Activated B cell treated with CpG ODN at 0.5 μM for 24 hours (primary cell): ENCODE results near the gene FRZB. TPM values are rescaled to one million over a fixed set of nuclear protein-coding genes. Genes with fewer than 3 reads are reported as not detected.

ENCODE experiments used
- ATAC-seq: fragments of 200-7000 bp; cut with Tn5 transposase; one replicate; pipeline ENCODE4 v1.10.0; 2021; ENCODE audit warnings: low read depth, mild to moderate bottlenecking, moderate library complexity
- CTCF ChIA-PET: fragments of 350-600 bp; sonication (Branson Sonifier 250); formaldehyde crosslinking; loops from one replicate; lab custom pipeline; 2021; ENCODE audit warnings: antibody characterized with exemption; lab: Charles Lee
- POLR2A ChIA-PET: fragments of 350-600 bp; sonication (Branson Sonifier 250); formaldehyde crosslinking; loops from one replicate; lab custom pipeline; 2021; ENCODE audit warnings: antibody characterized with exemption; lab: Charles Lee
- DNase-seq: peaks from one replicate; pipeline ENCODE4 v3.0.0; 2022
- H3K27ac Mint-ChIP-seq: one replicate; pipeline ENCODE4 v1.8.0; 2020; ENCODE audit warnings: mixed read lengths
- H3K27me3 Mint-ChIP-seq: one replicate; pipeline ENCODE4 v1.8.0; 2021; ENCODE audit warnings: mixed read lengths
- H3K36me3 Mint-ChIP-seq: one replicate; pipeline ENCODE4 v1.8.0; 2021; ENCODE audit warnings: low read depth, mixed read lengths
- H3K4me1 Mint-ChIP-seq: one replicate; pipeline ENCODE4 v1.8.0; 2021; ENCODE audit warnings: mixed read lengths
- H3K4me3 Mint-ChIP-seq: one replicate; pipeline ENCODE4 v1.8.0; 2020; ENCODE audit warnings: mild to moderate bottlenecking, mixed read lengths
- H3K9me3 Mint-ChIP-seq: one replicate; pipeline ENCODE4 v1.8.0; 2020; ENCODE audit warnings: mixed read lengths
- CTCF ChIP-seq: fragments of 200-600 bp; IDR thresholded peaks from one replicate; pipeline ENCODE4 v1.8.0; 2022; ENCODE audit warnings: antibody characterized with exemption, mild to moderate bottlenecking
- intact Hi-C: fragments of 100-400 bp; cut with micrococcal nuclease; formaldehyde crosslinking; loops from one replicate; pipeline ENCODE4 v1.15.1; 2024
- total RNA-seq: library from RNA; stranded (reverse); gene quantifications from 2 replicates; pipeline ENCODE4 v1.2.3, GENCODE V29; 2022

The FRZB gene
- total RNA-seq, 1 donor from 2014 or later = not detected

- H3K9me3 Mint-ChIP-seq = no peaks in the 10 kb centered on the region
- H3K27me3 Mint-ChIP-seq = peaks cover 10% of the 10 kb centered on the region
- H3K4me3 Mint-ChIP-seq = no peak overlapping the region
- no peak for TF ChIP-seq CTCF
- H3K4me1 Mint-ChIP-seq = no peaks in the 10 kb centered on the region
- no peak overlapping the region for H3K27ac Mint-ChIP-seq
- no peak for DNase-seq
- H3K36me3 Mint-ChIP-seq = no peaks in the 10 kb centered on the region
- ChIA-PET POLR2A (no interaction called here), CTCF (no interaction called here)
- intact Hi-C loops = no loop called here
- ATAC-seq = no peak
These were observed 45.3 kb downstream of the FRZB start for GRCh38 chr2:182821182-182821581.

DNA sequence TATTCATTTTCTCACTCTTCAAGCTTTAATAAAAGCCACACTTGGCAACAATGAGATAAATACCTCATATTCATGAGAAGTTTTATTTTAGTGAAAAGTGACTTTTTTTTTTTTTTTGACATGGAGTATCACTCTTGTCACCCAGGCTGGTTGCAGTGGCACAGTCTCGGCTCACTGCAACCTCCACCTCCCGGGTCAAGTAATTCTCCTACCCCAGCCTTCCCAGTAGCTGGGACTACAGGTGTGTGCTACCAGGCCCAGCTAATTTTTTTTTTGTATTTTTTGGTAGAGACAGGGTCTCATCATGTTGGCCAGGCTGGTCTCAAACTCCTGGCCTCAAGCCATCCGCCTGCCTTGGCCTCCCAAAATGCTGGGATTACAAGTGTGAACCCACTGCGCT, 47.0 kb downstream of the FRZB start:
- no peak overlapping the region for H3K4me3 Mint-ChIP-seq
- no peaks in the 10 kb centered on the region for H3K36me3 Mint-ChIP-seq
- CTCF ChIA-PET = no interaction called here
- no peaks in the 10 kb centered on the region for H3K9me3 Mint-ChIP-seq
- ATAC-seq (no peak), DNase-seq (no peak)
- TF ChIP-seq CTCF = no peak
- POLR2A ChIA-PET = no interaction called here
- H3K27me3 Mint-ChIP-seq = peaks cover 15% of the 10 kb centered on the region
- intact Hi-C loops = no loop called here
- H3K4me1 Mint-ChIP-seq = no peaks in the 10 kb centered on the region
- no peak overlapping the region for H3K27ac Mint-ChIP-seq

DNA sequence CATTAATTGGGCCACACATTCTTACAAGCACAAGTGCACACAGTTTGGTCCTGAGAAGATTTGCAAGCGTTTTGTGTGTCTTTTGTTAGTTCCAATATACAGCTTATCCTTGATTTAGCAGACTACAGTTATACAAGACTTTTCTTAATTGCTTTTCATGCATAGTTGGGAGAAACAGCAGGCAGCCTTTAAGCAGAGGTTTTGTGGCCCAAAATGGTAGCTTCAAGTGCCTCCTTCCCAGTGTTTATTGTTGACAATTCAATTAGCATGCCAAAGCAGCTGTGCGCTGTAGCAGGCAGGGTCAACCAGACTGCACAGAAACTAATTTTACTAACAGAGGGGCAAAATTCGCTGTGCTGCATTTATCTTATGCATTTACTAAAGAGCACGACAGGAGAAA, 47.5 kb downstream of the FRZB start:
- Mint-ChIP-seq H3K4me1 (no peaks in the 10 kb centered on the region), H3K4me3 (no peak overlapping the region), H3K27me3 (peaks cover 17% of the 10 kb centered on the region), H3K27ac (no peak overlapping the region), H3K36me3 (no peaks in the 10 kb centered on the region), H3K9me3 (no peaks in the 10 kb centered on the region)
- POLR2A ChIA-PET = no interaction called here
- ATAC-seq (no peak), DNase-seq (no peak)
- intact Hi-C loops = no loop called here
- no peak for TF ChIP-seq CTCF
- CTCF ChIA-PET = no interaction called here

- no peaks in the 10 kb centered on the region for H3K36me3 Mint-ChIP-seq
- H3K9me3 Mint-ChIP-seq = no peaks in the 10 kb centered on the region
- peaks cover 15% of the 10 kb centered on the region for H3K27me3 Mint-ChIP-seq
- ATAC-seq (no peak), DNase-seq (no peak)
- no peak overlapping the region for H3K4me3 Mint-ChIP-seq
- CTCF ChIA-PET = no interaction called here
- POLR2A ChIA-PET = no interaction called here
- H3K4me1 Mint-ChIP-seq = no peaks in the 10 kb centered on the region
- H3K27ac Mint-ChIP-seq = no peak overlapping the region
- intact Hi-C loops = no loop called here
- no peak for TF ChIP-seq CTCF
These were observed 47.9 kb downstream of the FRZB start for GRCh38 chr2:182818501-182818900.

GRCh38 chr2:182817558-182817957, 48.9 kb downstream of the FRZB start:
- ChIA-PET POLR2A (no interaction called here), CTCF (interaction anchor here (1.8 kb wide), 1 partner anchor 50 kb away, joined by 3 read pairs; no protein-coding TSS in a partner anchor)
- intact Hi-C loops = no loop called here

More at GRCh38 chr2:182817558-182817957, 48.9 kb downstream of the FRZB start:
- Mint-ChIP-seq H3K4me1 (no peaks in the 10 kb centered on the region), H3K4me3 (no peak overlapping the region), H3K27ac (no peak overlapping the region), H3K36me3 (no peaks in the 10 kb centered on the region), H3K9me3 (no peaks in the 10 kb centered on the region), H3K27me3 (peaks cover 13% of the 10 kb centered on the region)
- DNase-seq (no peak), ATAC-seq (no peak)
- TF ChIP-seq CTCF = no peak
